Progenitor cell of endocrine pancreas (in vitro differentiated cells): ENCODE data around the gene ANGPTL5. TPM values are rescaled to one million over a fixed set of nuclear protein-coding genes. Genes with fewer than 3 reads are reported as not detected.

Experiments used
- DNase-seq: peaks from one replicate; pipeline ENCODE4 v3.0.0; 2021; ENCODE audit warnings: low spot score; ENCODE audit not compliant: unreplicated experiment
- H3K27ac Mint-ChIP-seq: 2 replicates; pipeline ENCODE4 v1.8.0; 2021; ENCODE audit warnings: mild to moderate bottlenecking, moderate library complexity, mixed read lengths
- H3K27me3 Mint-ChIP-seq: 2 replicates; pipeline ENCODE4 v1.8.0; 2021; ENCODE audit warnings: mixed read lengths
- H3K36me3 Mint-ChIP-seq: 2 replicates; pipeline ENCODE4 v1.8.0; 2022; ENCODE audit warnings: mixed read lengths; ENCODE audit not compliant: insufficient read depth
- H3K4me1 Mint-ChIP-seq: 2 replicates; pipeline ENCODE4 v1.8.0; 2021; ENCODE audit warnings: low read depth, mixed read lengths
- H3K4me3 Mint-ChIP-seq: 2 replicates; pipeline ENCODE4 v1.8.0; 2021; ENCODE audit warnings: low read depth, mild to moderate bottlenecking, moderate library complexity, mixed read lengths
- H3K9me3 Mint-ChIP-seq: 2 replicates; pipeline ENCODE4 v1.8.0; 2021; ENCODE audit warnings: low read depth, mixed read lengths
- total RNA-seq: library from RNA; stranded (reverse); gene quantifications from 2 replicates; pipeline ENCODE4 v1.2.1, GENCODE V29; 2021
- TF ChIP-seq, protein P1 (sequence below): fragments of 200-600 bp; sonication (generic); IDR thresholded peaks from one replicate; pipeline ENCODE4 v1.5.0; 2021; ENCODE audit warnings: antibody characterized with exemption, mild to moderate bottlenecking; ENCODE audit not compliant: unreplicated experiment

ANGPTL5 gene
- total RNA-seq, 1 donor from 2014 or later, result not detected

DNA sequence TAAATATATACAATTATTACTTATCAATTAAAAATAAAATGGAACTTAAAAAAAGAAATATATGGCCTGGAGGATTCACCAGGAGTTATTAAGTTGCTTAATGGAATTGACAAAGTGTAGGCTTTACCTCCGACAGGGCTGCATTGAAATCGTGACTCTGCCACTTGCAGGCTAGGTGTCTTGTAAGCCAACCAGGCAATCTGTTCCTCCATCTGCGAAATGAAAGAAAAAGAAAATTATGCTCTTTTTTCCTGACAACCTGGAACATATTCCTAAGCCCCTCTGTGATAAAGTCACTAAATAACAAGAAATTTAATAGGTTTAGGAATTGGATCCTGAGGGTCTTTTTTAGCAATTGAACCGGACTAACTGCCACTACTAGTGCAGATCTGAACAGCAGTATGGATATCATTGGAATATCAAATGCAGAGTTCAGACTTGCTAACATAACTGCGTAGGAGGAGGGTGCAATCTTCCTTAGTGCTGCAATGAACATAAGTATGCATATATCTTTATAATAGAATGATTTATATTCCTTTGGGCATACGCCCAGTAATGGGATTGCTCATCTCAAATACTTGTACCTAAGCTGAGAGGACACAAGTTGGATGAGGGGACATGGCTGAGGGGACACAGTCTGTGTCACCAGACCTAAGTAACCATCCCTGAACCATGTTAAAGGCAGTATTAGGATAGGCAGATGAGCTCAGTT, 44.0 kb downstream of the ANGPTL5 start:
- TF ChIP-seq, protein P1, sequence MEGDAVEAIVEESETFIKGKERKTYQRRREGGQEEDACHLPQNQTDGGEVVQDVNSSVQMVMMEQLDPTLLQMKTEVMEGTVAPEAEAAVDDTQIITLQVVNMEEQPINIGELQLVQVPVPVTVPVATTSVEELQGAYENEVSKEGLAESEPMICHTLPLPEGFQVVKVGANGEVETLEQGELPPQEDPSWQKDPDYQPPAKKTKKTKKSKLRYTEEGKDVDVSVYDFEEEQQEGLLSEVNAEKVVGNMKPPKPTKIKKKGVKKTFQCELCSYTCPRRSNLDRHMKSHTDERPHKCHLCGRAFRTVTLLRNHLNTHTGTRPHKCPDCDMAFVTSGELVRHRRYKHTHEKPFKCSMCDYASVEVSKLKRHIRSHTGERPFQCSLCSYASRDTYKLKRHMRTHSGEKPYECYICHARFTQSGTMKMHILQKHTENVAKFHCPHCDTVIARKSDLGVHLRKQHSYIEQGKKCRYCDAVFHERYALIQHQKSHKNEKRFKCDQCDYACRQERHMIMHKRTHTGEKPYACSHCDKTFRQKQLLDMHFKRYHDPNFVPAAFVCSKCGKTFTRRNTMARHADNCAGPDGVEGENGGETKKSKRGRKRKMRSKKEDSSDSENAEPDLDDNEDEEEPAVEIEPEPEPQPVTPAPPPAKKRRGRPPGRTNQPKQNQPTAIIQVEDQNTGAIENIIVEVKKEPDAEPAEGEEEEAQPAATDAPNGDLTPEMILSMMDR, result no peak
- peaks cover 3% of the 10 kb centered on the region for H3K27me3 Mint-ChIP-seq

DNA sequence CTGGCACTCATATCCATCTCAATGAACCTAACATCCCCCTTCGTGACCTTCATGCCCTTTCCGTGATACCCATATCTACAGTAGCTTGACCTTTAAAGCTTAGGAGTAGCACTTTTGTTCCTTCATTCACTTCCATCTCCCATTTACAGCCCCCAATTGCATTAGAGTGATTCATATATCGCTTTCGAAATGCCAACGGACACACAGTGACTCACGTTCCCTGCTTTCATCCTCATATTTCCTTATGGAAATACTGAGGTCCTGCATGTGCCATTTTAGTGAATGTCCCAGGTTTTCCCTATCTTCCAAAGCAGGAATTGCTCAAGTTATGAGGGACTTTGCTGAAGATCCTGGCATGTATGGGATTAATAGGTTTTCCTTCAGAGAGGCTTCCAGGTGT, 45.8 kb downstream of the ANGPTL5 start:
- TF ChIP-seq, protein P1, result no peak
- H3K27ac Mint-ChIP-seq, result no peak overlapping the region
- H3K27me3 Mint-ChIP-seq, result peaks cover 3% of the 10 kb centered on the region
- no peaks in the 10 kb centered on the region for H3K36me3 Mint-ChIP-seq
- no peak for DNase-seq
- no peak overlapping the region for H3K4me3 Mint-ChIP-seq
- no peaks in the 10 kb centered on the region for H3K9me3 Mint-ChIP-seq
- H3K4me1 Mint-ChIP-seq, result peaks cover 7% of the 10 kb centered on the region

More for the DNA sequence above, 44.0 kb downstream of the ANGPTL5 start:
- Mint-ChIP-seq H3K4me1 (no peaks in the 10 kb centered on the region), H3K4me3 (no peak overlapping the region), H3K9me3 (peaks cover 4% of the 10 kb centered on the region), H3K27ac (no peak overlapping the region), H3K36me3 (no peaks in the 10 kb centered on the region)
- DNase-seq, result no peak

DNA sequence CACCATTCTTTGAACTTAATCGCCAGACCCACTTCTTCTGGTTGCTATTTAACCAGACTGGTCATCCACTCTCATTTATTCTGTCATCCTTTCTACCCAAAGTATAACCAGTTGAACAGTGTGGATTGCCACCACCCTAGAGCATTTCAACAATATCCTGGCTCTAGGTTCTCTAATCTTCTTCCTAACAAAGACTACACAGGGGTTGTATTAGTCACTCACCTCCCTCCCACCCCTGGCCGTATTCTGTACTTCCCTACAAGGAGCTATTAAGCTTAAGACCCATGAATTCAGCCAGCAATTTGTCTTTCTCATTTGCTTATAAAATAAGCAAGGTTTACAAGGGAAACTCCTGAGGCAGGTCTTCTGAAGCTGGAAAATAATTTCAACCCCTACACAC, 48.4 kb downstream of the ANGPTL5 start:
- Mint-ChIP-seq H3K9me3 (peaks cover 5% of the 10 kb centered on the region), H3K4me1 (peaks cover 7% of the 10 kb centered on the region), H3K27ac (no peak overlapping the region), H3K4me3 (no peak overlapping the region), H3K36me3 (no peaks in the 10 kb centered on the region), H3K27me3 (peaks cover 3% of the 10 kb centered on the region)
- TF ChIP-seq, protein P1, result no peak
- DNase-seq, result no peak

DNA sequence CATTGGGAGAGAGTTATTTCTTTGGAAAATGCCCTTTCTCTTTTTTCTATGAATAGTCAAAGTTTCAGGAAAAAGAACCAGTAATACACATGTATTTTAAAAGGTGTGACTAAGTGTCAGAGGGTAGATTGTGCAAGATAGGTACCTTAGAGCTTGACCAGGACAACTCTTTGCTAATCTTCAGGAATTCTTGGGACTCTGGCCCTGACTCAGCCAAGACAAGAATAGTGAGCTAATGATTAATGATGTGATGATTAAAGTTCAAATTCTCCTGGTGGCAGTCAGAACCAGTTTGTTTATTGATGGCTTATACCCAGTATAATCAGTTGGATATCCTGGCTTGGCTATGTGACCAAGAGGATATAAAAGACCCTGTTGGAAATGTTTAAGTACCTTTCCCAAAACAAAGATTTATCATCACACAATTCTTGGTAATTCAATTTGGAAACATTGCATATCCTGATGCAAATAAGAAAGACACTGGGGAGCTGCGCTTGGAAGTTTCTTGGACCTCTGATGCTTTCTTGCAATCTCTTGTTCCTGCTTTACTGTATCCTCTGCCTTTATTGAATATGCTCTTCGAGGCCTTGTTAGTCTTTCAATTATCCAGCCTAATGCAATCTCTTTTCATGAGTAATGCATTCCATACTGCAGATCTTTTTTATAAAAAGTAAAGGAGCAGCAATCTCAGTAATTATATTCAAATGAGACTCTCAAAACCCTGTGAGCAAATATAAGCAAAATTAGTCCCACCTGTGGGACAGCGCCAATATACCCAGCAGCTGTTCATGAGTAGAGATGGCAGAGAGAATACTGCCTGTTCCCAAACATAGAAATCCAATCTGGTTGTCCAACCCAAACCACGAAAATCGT, 49.5 kb downstream of the ANGPTL5 start:
- no peak for DNase-seq
- TF ChIP-seq, protein P1, result no peak
- Mint-ChIP-seq H3K4me1 (peaks cover 7% of the 10 kb centered on the region), H3K27ac (no peak overlapping the region), H3K36me3 (no peaks in the 10 kb centered on the region), H3K4me3 (no peak overlapping the region), H3K27me3 (peaks cover 3% of the 10 kb centered on the region), H3K9me3 (peaks cover 5% of the 10 kb centered on the region)

DNA sequence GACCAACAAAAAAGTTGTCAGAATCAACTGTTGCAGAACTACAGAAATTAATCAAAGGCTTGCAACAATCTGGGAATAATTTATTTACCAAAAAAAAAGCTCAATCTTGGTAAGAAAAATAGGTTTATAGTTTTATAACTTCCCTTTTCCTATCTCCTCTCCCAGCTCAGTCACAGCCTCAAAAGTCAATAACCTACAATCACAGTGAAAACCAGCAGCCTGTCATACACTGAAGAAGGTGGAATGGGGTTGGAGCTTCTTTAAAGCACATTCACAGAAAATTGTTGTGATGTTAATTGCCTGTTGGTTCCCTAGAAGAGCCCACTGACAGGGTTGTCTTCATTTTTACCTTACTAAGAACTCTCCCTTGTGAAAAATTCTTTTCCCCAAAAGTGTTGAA, 52.2 kb downstream of the ANGPTL5 start:
- H3K4me1 Mint-ChIP-seq, result peaks cover 7% of the 10 kb centered on the region
- no peaks in the 10 kb centered on the region for H3K36me3 Mint-ChIP-seq
- no peak overlapping the region for H3K4me3 Mint-ChIP-seq
- no peak overlapping the region for H3K27ac Mint-ChIP-seq
- H3K27me3 Mint-ChIP-seq, result no peaks in the 10 kb centered on the region
- H3K9me3 Mint-ChIP-seq, result peaks cover 5% of the 10 kb centered on the region
- no peak for DNase-seq
- TF ChIP-seq, protein P1, result no peak
